Karpas-422 (cell line): ENCODE data around the gene ARHGAP10. TPM values are rescaled to one million over a fixed set of nuclear protein-coding genes. Genes with fewer than 3 reads are reported as not detected.
A peak's percentile ranks its signal among the peaks of the same experiment; 100 is the strongest.

Source experiments
- DNase-seq: peaks from one replicate; pipeline ENCODE4 v3.0.0-alpha.2; 2015
- H2AFZ ChIP-seq: fragments of 200-600 bp; sonication (generic); 2 replicates; pipeline ENCODE4 v1.6.1; 2014; ENCODE audit warnings: antibody characterized with exemption, low read length, mixed read lengths
- H3K27ac ChIP-seq: fragments of 200-600 bp; sonication (generic); 2 replicates; pipeline ENCODE4 v1.5.1; 2014; ENCODE audit warnings: mild to moderate bottlenecking, low read length, moderate library complexity
- H3K27me3 ChIP-seq: fragments of 200-600 bp; sonication (generic); 2 replicates; pipeline ENCODE4 v1.6.1; 2014; ENCODE audit warnings: low read length, mixed read lengths
- H3K36me3 ChIP-seq: fragments of 200-600 bp; sonication (generic); 2 replicates; pipeline ENCODE4 v1.6.1; 2014; ENCODE audit warnings: low read length, mixed read lengths; ENCODE audit not compliant: insufficient read depth
- H3K4me1 ChIP-seq: fragments of 200-600 bp; sonication (generic); 2 replicates; pipeline ENCODE4 v1.6.1; 2014; ENCODE audit warnings: mild to moderate bottlenecking, low read length, mixed read lengths
- H3K4me2 ChIP-seq: fragments of 200-600 bp; sonication (generic); 2 replicates; pipeline ENCODE4 v1.6.1; 2014; ENCODE audit warnings: low read length, low read depth, mild to moderate bottlenecking; ENCODE audit not compliant: poor library complexity, severe bottlenecking
- H3K4me3 ChIP-seq: fragments of 200-600 bp; sonication (generic); 2 replicates; pipeline ENCODE4 v1.5.1; 2014; ENCODE audit warnings: mild to moderate bottlenecking, antibody characterized with exemption, low read length, mixed read lengths
- H3K79me2 ChIP-seq: fragments of 200-600 bp; sonication (generic); 2 replicates; pipeline ENCODE4 v1.6.1; 2014; ENCODE audit warnings: mild to moderate bottlenecking, low read length, mixed read lengths
- H3K9ac ChIP-seq: fragments of 200-600 bp; sonication (generic); 2 replicates; pipeline ENCODE4 v1.6.0; 2014; ENCODE audit warnings: low read length
- H3K9me2 ChIP-seq: fragments of 200-600 bp; sonication (generic), shearing (Covaris generic); replicated peaks from 2 replicates; pipeline ENCODE4 v1.6.0; 2014; ENCODE audit warnings: mild to moderate bottlenecking, low read length, moderate library complexity; ENCODE audit not compliant: insufficient read depth
- H3K9me3 ChIP-seq: fragments of 300-700, 200-600 bp; sonication (generic); 2 replicates; pipeline ENCODE4 v1.6.1; 2014; ENCODE audit warnings: low read length, mixed read lengths
- H4K20me1 ChIP-seq: fragments of 200-600 bp; sonication (generic); 2 replicates; pipeline ENCODE4 v1.6.1; 2014; ENCODE audit warnings: mild to moderate bottlenecking, antibody characterized with exemption, low read length, low read depth; ENCODE audit not compliant: insufficient read depth
- total RNA-seq: library from RNA; depleted of rRNA; stranded (reverse); fragments of >200 nt; shearing (Covaris generic); gene quantifications from 2 replicates; pipeline ENCODE4 v1.2.3, GENCODE V29; 2014; ENCODE audit warnings: low replicate concordance

ARHGAP10 gene
- total RNA-seq, 1 experiment from 2014 or later: 0.41 TPM

DNA sequence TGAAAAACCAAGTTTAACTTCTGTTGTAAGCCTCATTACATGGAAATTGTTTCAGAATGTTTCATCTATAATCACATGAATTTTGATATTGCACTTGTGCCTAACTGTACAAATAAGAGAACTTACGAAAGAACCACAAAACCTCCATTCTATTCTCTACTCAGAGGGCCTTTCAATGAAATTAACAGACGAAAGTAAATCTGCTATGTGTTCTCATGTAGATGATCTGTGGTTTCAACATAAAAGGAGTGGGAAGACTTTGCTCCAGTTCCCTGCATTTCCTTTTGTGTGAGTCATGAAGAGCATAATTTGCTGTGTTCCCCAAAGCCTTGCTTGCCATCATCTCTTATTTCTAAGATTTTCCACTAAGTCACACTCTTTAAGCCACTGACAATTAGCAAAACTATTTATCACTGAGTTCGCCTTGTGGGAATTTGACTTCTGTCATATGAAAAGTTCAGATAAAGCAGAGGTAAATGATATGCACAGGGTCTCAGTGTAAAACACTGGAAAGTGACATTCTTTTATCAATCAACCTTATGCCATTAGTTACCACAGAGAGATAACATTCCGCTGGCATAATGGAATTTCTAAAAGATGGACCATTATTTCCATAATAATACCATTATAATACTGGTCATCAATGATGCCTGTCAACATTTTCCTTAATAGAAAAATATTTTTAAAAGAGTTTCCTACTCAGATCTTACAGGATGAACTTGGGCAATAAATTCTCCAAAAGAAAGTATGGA is 380.5 kb downstream of the ARHGAP10 start:
- Histone ChIP-seq H3K9me3 (no peaks in the 10 kb centered on the region), H3K9ac (no peak overlapping the region), H3K27me3 (no peaks in the 10 kb centered on the region; the same call in 1 of the 2 replicates), H3K36me3 (no peaks in the 10 kb centered on the region), H3K4me3 (no peak overlapping the region), H3K79me2 (no peaks in the 10 kb centered on the region), H3K9me2 (no peaks in the 10 kb centered on the region), H3K4me1 (peaks cover 7% of the 10 kb centered on the region), H4K20me1 (no peaks in the 10 kb centered on the region), H3K27ac (no peak overlapping the region), H2AFZ (no peak overlapping the region), H3K4me2 (no peak overlapping the region)
- DNase-seq: no peak

- no peak overlapping the region for H3K4me3 ChIP-seq
- no peaks in the 10 kb centered on the region for H3K79me2 ChIP-seq
- no peaks in the 10 kb centered on the region for H4K20me1 ChIP-seq
- DNase-seq: no peak
- H3K9ac ChIP-seq: no peak overlapping the region
- H3K27me3 ChIP-seq: no peaks in the 10 kb centered on the region; the same call in 1 of the 2 replicates
- H3K9me3 ChIP-seq: no peaks in the 10 kb centered on the region
- no peak overlapping the region for H3K27ac ChIP-seq
- H3K36me3 ChIP-seq: no peaks in the 10 kb centered on the region
- H3K4me1 ChIP-seq: peaks cover 10% of the 10 kb centered on the region
- H2AFZ ChIP-seq: no peak overlapping the region
- no peaks in the 10 kb centered on the region for H3K9me2 ChIP-seq
- H3K4me2 ChIP-seq: no peak overlapping the region
These were observed 382.5 kb downstream of the ARHGAP10 start for GRCh38 chr4:148114436-148114835.

DNA sequence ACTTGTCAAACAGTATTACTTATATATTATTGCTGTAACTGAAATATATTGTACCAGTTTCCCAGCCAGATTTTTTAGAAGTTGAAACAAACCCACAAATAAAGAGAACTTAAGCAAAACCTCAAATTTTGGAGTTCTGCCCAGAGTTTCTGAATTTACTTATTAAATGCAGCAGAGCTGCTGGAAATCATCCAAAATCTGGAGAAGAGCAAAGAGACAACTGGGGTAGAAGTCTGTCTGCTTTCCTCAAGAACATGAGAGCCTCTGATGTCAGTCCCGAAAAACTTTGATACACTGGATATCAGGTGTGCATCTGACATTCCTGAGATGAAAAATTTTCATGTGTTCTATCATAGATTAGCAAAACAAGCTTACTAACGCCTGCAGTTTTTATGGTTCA is 384.4 kb downstream of the ARHGAP10 start:
- Histone ChIP-seq H3K4me1 (peaks cover 10% of the 10 kb centered on the region), H3K79me2 (no peaks in the 10 kb centered on the region), H4K20me1 (no peaks in the 10 kb centered on the region), H3K36me3 (no peaks in the 10 kb centered on the region), H3K4me2 (no peak overlapping the region), H3K4me3 (no peak overlapping the region), H3K9ac (no peak overlapping the region), H3K9me2 (no peaks in the 10 kb centered on the region), H3K27me3 (no peaks in the 10 kb centered on the region; the same call in 1 of the 2 replicates), H3K27ac (no peak overlapping the region), H3K9me3 (no peaks in the 10 kb centered on the region), H2AFZ (no peak overlapping the region)
- peak; percentile 53 for DNase-seq

DNA sequence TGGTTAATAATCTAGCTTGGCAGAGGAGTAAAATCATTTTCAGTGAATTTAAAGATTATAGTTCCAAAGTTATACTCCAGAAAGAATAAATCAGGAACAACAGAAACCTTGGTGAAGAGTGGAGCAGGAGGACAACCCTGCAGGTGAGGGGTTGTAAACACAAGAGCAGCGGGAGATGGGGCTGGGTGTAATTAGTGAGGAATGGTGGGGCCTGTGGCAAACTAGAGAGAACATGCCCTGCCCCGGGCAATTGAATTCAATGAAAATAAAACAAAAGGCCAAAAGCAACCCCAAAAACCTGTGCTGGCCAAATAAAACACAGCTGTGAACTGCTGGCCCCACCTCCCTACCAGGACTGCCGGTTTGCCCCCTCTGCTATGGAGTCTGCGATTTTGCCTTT is 385.1 kb downstream of the ARHGAP10 start:
- H3K4me3 ChIP-seq: no peak overlapping the region
- H3K4me1 ChIP-seq: peaks cover 10% of the 10 kb centered on the region

GRCh38 chr4:148118179-148118578 is 386.3 kb downstream of the ARHGAP10 start:
- no peak overlapping the region for H3K27ac ChIP-seq
- no peak overlapping the region for H3K9ac ChIP-seq
- no peak for DNase-seq
- no peaks in the 10 kb centered on the region for H3K9me3 ChIP-seq
- no peaks in the 10 kb centered on the region; the same call in 1 of the 2 replicates for H3K27me3 ChIP-seq
- no peaks in the 10 kb centered on the region for H3K79me2 ChIP-seq
- no peaks in the 10 kb centered on the region for H3K36me3 ChIP-seq
- no peak overlapping the region for H2AFZ ChIP-seq
- H3K9me2 ChIP-seq: no peaks in the 10 kb centered on the region
- H3K4me3 ChIP-seq: no peak overlapping the region
- H3K4me1 ChIP-seq: peaks cover 10% of the 10 kb centered on the region
- H3K4me2 ChIP-seq: no peak overlapping the region
- H4K20me1 ChIP-seq: no peaks in the 10 kb centered on the region

More for the DNA sequence above, 385.1 kb downstream of the ARHGAP10 start:
- Histone ChIP-seq H3K36me3 (no peaks in the 10 kb centered on the region), H3K9me2 (no peaks in the 10 kb centered on the region), H3K27ac (no peak overlapping the region), H3K9me3 (no peaks in the 10 kb centered on the region), H3K79me2 (no peaks in the 10 kb centered on the region), H4K20me1 (no peaks in the 10 kb centered on the region), H3K9ac (no peak overlapping the region), H3K4me2 (no peak overlapping the region), H3K27me3 (no peaks in the 10 kb centered on the region; the same call in 1 of the 2 replicates), H2AFZ (no peak overlapping the region)
- no peak for DNase-seq

- no peak overlapping the region for H3K4me3 ChIP-seq
These were observed 386.7 kb downstream of the ARHGAP10 start for GRCh38 chr4:148118633-148119032.

DNA sequence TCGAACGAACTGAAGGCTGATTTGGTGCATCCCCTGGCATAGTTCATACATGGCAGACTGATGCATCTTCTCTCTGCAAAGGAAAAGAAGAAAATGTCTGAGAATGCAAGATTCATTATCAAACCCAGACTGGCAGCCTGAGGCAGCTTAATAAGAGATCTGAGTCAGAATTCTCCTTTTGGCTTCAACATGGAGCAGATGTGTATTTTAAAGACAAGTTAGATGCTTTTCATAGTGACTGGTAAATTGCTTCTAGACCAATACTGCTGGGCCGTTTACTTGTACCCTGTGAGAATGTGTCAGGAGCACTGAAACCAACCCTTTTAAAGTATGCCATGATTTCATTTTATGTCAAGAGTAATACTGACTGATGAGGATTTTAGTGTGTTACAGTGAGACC is 388.3 kb downstream of the ARHGAP10 start:
- Histone ChIP-seq H3K36me3 (no peaks in the 10 kb centered on the region), H3K9me3 (no peaks in the 10 kb centered on the region), H3K4me1 (peaks cover 10% of the 10 kb centered on the region), H3K27ac (no peak overlapping the region), H3K9me2 (no peaks in the 10 kb centered on the region), H3K4me3 (no peak overlapping the region), H3K79me2 (no peaks in the 10 kb centered on the region), H3K9ac (no peak overlapping the region), H4K20me1 (no peaks in the 10 kb centered on the region), H3K27me3 (no peaks in the 10 kb centered on the region; the same call in none of the 2 replicates), H3K4me2 (no peak overlapping the region), H2AFZ (no peak overlapping the region)
- no peak for DNase-seq

More at GRCh38 chr4:148118633-148119032, 386.7 kb downstream of the ARHGAP10 start:
- H3K27me3 ChIP-seq: no peaks in the 10 kb centered on the region; the same call in 1 of the 2 replicates
- H3K36me3 ChIP-seq: no peaks in the 10 kb centered on the region
- H3K9ac ChIP-seq: no peak overlapping the region
- DNase-seq: peak; percentile 48
- H3K27ac ChIP-seq: no peak overlapping the region
- H3K4me1 ChIP-seq: peaks cover 10% of the 10 kb centered on the region
- no peaks in the 10 kb centered on the region for H3K9me2 ChIP-seq
- no peaks in the 10 kb centered on the region for H3K79me2 ChIP-seq
- H3K9me3 ChIP-seq: no peaks in the 10 kb centered on the region
- H3K4me2 ChIP-seq: no peak overlapping the region
- H4K20me1 ChIP-seq: no peaks in the 10 kb centered on the region
- no peak overlapping the region for H2AFZ ChIP-seq
